Inferior parietal cortex (tissue), 1 donor: ENCODE data around the gene ERG.

Experiments used
- DNase-seq: peaks from one replicate; pipeline ENCODE4 v3.0.0-alpha.2; 2016; ENCODE audit errors: extremely low spot score

The ERG gene

DNA sequence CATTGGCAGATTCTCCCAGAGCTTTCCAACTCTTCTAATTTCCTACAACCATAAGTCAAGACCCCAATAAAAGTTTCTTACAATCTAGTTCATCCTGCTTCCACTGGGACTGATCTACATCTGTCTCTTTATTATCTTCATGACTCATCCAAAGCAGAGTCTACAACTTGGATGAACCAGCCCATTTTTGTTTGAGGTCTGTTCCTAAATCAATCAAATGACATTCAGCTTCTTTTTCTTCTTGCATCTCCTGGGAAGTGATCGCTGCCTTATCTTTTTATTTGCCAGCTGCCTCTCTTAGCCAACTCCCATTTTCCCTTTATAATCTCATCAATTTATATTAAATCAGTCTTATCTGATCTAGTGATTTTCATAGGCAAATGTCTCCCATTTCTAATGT lies 105.6 kb downstream of the ERG start:
- DNase-seq = no peak

DNA sequence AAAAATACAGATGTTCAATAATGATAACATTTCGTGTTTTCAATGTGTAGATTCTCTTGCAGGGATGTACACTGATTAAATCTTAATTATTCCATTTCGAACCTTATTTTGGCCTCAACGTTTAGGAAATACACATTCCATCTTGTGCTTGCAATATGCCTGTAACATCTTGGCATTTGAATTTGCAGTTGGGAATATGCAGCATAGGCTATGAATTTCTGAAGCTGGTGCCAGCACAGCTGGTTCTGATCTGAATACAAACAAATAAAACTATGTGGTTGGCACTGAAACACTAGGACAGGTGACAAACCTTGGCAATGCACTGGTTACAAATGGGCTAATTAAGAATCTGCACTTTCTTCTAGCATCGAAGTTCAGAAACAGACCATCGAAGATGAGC lies 108.4 kb downstream of the ERG start:
- no peak for DNase-seq

DNA sequence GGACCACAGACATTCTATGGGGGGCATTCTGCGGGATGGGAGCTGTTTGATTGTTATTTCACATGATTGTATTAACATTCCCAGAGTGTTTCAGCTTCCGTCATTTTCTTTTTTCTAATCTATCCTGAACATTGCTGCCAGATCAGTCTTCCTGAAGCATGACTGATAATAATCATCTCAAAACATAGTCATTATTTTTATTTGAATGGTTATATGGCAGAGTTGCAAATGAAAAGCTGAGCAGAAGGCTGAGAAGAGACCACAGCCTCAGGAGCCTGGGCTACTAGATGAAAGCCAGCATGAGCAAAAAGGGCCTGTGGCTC lies 109.0 kb downstream of the ERG start:
- no peak for DNase-seq

DNA sequence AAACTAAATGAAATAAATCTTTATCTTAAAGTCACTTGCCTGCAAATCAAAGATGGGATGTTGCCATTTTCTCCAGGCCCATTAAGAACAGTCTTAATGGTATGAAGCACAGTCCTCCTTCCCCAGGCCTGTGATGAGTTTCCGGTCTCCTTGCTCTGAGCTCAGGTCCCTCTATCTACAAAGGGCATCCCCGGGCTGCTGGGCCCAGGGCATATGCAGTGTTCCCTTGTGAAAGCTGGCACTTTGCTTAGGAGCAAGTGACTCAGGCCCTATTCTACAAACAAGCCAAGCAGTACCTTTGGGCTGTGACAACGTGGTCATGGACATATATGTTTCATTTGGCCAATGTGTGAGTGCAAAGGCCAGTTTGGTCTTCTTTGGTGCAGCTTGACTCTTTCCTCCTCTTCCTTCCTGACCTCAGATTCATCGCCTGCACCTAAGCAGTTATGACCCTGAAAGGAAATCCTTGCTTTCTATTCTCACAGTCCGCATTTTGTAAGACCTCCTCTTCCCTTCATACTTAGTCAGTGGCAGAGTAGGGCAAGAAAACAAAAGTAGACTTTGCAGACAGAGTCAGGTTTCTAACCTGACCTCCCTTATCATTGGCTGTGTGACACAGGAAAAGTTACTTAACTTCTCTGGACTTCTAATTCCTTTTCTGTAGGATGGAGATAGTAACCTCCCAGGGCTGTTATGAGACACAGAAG lies 109.5 kb downstream of the ERG start:
- DNase-seq = no peak

DNA sequence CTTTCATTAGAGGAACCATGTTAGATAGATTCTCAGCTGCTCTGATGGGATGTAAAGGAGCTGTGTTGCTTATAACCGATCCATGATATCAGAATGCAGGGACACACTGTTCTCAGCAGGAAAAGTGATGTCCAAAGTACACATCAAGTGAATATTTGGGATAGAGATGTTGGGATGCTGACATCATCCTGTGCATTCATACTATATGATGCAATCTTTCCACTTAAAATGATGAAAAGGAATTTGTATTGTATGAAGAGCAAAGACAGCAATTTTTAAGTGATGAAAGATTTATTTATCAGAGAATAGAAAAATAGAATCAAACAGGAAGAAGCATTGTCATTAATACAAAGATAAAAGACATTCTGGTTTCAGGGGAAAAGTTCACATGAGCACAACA lies 110.1 kb downstream of the ERG start:
- DNase-seq = no peak

DNA sequence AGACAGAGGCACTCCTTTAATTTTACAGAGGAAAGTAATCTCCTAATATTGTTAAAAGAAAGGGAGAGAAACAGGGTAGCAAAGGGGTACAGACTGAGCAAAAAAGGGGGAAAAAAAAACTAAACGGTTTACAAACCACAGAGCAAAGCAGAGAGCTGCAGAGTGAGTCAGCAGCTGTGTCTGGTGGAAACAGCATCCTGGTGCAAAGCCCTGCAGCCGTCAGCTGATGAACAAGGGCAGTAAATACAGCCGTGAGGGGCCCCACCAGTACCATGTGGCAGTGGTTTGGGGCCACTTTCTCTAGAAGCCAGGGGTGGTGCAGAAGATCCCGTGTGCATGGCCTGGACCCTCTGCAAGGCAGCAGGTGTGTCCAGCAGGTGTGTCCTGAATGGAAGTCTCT lies 111.3 kb downstream of the ERG start:
- no peak for DNase-seq

DNA sequence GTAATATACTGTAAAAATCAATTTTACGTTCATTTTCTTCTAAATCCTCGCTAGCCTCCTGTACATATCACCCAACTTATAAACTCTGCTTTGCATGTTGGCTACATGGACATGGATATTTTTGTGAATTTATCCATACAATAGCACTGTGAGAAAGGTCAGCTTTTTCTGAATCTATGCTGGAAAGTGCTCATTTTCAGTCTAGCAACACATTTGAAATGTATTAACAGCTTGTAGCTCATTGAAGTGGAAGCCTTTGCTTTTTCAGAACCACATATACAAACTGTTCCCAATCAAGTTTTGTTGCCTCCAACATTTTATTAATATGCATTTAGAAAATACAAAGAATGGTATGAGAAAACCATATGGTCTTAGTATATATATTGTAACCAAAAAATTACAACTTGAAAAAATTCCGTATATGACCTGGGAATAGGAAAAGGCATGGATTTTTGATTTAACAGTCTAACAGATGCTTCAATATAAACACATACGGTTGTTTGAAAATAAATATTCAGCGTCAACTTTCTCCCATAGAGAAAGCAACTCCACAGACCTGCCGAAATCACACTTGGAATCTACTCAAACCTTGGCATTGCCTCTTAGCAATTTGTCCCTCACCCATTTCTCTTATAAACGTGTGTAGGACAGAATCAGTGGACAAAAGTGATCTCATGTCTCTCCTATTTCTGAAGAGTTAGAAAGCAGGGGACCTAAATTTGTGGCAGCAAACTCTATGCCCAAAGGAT lies 112.7 kb downstream of the ERG start:
- DNase-seq = no peak

DNA sequence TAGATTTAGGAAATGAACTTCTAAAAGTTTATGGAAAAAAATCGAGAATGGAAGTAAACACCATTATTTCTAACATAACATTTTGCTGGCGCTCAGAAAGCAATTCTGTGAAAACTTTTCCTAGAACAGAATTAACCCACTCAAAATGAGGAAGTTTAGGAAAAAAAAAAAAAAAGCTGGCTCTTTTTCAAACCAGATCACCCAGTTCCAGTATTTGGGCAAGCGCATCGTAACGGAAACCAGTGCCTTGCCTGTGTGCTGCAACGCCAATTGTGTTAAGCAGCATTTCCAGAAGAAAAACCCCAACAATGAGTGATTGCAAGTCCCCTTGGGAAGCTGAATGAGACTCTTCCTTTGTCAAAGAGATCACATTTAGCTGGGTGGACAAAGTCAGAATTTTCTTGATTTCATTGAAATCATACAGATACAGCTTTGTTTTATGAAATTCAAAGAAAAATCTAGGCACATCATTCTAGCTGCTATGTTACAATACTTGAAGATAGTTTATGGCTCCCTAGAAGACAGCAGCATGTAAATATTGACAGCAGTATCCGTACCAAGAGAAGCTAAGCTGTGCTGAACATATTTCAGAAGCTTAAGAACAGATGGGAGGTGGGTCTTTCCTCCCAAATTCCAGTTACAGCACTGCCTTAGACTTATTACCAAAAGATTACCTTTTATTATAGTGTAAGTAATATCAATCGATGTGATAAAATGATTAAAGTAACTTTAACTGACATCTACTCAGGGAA lies 113.4 kb downstream of the ERG start:
- DNase-seq = no peak

DNA sequence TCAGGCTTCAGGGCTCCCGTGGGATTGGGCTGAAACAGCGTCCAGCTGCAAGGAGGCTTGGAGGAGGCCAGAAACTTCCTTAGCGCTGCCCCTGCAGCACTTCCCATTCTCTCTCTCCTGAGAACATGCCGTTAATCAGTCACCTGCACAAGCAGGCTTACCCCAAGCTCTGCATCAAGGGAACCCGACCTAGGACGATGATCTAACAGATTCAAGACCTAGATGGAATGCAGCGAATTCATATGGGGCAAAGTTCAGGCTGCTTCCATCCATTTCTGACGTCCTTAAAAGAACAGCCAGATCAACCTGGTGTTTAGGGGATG lies 114.1 kb downstream of the ERG start:
- DNase-seq = no peak

DNA sequence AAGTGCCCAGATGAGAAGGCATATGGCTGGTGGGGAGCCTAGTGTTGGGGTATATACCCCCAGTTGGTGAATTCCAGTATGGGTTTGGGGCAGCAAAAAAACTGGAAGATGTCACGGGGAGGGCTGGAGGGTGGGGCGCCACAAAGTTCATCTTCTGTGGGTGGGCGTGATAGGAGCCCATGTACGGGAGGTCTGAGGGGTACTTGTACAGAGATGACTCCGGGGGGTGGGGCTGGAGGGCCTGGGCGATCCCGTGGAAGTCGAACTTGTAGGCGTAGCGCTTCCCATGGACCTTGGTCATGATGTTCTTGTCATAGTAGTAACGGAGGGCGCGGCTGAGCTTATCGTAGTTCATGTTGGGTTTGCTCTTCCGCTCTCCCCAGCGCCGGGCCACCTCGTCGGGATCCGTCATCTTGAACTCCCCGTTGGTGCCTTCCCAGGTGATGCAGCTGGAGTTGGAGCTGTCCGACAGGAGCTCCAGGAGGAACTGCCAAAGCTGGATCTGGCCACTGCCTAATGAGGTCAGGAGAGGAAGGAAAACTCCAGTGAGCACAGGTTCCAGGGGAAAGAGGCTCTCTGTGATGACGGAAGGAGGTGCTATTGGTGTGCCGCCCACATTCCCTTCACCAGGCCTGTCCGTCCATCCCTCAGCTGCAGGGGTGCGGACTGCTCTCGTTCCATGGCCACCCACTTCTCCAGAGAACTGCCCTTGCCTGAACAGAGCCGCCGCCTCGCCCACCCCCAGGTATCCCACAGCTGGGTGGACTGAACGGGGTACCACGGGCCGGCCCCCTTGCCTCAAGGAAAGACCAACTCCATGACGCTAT lies 114.7 kb downstream of the ERG start:
- DNase-seq = no peak

DNA sequence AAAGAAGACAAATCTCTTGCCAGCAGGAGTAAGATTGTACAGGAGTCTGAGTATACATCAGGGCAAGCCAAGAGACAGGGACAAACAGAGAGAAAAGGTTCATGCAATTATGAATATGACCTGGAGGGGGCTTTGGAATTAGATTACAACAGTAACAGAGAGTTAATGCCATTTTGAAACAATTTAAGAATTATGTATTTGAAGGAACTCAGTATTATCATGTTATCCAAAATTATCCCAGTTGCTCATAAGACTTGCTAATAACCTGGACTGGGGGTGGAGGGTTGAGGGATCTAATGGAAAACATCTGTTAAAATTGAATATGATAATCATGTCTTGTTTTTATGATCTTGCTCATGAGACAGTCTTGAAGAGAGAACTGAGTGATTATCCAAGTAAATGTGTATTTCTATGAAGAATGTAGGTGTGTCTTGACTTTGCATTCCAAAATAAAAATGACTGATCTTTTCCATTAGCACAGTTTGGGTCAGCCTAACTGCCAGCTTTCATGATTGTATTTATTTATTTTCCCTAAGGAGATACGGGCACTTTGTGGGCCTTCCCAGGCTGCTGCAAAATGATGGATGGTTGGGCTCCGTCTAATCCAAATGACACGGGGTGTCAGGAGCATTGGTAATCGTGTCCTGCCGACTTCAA lies 117.7 kb downstream of the ERG start:
- DNase-seq = no peak

DNA sequence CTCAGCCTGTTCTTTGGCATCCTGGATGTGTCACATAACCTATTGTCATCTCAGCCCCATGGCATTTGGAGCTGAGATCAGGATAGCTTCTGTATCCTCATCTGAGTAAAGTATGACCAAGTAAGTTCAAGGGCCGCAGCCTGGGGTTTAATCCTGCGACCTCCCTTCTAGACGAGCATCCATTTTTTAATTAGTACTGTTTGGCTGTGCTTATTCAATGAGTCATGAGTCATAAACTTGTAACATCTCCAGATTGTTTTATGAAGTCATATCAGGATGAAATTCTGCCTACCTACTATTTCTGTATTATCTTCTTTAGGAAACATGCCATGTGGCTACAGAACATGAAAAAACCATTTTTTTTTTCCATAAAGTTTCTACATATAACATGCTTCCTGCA lies 119.1 kb downstream of the ERG start:
- no peak for DNase-seq

DNA sequence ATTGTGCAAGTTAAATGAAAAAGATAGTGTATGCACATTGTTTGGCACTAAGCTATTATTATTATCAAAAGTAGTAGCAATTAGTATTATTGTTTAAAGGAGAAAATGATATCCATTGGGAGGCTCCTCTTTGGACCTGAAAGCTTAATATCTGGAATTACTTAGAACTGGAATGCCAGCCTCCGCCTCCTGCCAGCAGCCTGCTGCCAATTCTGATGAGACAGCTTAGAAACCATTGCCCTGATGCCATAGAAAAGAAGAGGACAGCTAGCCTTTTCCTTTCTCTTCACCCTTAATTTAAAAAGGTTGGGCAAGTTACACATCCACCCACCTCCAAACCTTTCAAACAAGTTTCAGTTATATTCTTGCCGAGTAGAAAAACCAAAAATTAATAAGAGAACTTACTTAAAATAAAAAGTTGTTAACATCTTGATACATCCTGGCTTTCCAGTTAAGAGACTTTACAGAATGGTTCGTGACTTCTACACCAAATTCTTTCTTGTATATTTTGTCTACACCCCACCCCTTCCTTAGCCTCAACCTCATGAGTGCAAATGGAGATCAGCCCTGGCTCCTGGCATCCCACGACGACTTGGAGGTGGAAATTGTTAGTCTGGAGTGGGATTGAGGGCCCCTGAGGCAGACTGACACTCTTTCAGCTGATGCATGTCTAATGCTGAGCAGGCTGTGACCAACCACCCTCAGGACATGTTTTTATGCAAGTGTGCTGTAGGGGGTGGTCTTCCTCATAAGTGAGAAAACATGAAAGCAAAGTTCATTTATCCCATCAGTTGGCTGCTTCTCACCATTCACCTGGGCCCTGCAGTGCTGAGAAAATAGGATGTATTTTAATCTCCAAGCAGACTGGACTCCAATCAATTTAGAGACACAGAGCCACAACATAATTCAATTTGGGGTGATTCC lies 120.8 kb downstream of the ERG start:
- DNase-seq = no peak

DNA sequence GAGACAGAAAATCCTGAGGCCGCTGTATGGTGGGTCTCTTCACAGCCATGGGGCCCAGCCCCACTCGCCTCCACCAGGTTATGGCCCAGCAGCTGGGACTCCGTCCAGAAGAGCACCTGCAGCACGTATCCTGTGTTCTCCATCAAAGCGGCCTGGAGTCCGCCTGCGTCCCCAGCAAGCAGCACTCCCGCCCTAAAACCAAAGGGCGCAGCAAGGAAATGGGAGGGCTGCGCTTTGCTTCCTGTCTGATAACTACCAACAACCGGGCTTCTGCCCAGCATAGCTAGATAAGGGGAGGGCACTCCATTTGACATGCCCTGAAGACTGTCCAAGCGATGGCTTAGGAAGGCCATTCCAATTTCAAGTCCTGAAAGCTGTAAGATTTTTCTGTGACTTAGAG lies 121.6 kb downstream of the ERG start:
- DNase-seq = no peak

DNA sequence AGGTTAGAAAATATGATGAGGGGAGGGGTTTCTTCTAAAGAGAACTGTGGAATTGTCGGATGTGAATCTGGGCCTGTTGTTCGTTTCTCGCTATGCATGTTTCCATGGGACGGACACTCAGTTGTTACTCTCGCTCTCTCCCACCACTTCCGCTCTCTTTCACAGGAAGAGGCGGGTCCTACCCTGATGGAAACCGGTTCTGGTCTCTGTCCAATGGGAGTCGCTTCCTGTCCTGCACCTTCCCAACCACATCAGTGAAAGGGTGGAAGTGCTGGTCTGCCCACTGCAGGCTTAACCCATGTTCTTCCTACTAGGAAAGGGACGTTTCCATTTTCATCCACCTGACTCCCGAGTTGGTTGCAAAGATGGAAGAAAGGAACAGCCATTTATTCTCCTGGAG lies 122.0 kb downstream of the ERG start:
- DNase-seq = no peak

DNA sequence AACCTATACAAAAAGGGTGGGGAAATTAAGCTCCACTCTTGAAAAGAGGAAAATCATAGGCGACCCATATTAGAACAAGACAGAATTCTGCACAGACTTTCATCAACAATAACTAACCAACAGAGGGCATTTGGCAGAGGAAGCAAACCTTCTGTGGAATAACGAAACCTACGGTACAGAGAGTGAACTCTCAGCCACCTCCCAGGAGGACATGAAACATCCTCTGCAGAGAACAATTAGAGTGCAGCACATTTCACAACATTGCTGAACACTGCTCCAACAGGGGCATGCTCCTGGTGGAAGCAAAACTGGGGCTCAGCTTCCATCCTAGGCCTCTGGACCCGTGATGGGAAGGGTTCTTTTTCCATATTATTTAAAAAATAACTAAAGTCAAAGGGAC lies 130.6 kb downstream of the ERG start:
- DNase-seq = no peak

DNA sequence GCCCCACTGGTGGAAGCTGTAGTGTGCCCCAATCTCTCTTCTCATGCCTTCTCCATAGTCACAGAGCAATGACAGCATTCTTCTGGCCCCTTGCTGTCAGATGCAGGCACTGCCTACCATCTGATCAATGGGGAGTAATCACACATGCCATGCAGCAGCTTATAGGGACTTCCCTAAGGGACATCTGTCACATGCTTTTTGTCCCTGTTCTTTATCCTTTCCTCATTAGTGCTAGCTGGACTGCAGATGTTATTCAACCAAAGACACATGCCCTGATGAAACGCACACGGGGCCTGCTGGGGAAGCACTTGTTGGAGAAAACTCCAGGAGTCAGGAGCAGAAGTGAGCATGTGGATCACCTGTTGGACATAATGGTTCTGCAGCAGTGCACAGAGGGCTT lies 132.8 kb downstream of the ERG start:
- no peak for DNase-seq

DNA sequence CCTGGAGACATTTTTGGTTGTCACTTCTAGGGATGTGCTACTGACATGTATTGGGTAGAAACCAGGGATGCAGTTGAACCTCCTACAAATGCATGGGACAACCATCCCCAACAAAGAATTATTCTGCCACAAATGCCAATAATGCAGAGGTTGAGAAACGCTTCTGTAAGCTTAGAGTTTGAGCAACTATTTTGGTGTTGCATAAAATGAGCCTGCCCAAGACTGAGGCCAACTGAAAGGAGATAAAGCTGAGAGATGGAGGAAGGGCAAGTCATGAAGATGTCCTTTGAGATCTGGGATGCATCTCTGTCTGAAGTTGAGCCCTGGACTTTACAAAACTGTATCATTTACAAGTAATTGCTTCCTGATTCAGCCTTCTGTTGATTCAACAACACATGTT lies 134.6 kb downstream of the ERG start:
- DNase-seq = no peak

DNA sequence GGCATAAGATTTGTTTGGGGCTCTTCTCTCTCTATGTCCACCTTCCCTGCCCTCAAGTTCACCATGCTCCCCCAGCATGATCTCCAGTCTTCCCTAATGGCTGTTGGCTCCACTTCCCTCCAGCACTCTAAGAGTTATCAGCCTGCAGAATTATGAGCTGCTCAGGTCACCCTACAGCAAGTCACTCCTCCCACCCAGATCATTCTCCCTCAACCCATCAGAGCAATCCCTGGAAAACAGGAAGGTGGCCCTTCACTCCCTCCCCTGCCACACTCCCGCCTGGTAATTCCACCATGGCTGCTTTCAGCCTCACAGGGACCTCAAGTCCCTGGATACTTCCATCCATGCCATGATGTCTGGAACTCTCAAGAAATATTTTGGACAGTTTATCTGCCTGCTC lies 137.0 kb downstream of the ERG start:
- DNase-seq = no peak

DNA sequence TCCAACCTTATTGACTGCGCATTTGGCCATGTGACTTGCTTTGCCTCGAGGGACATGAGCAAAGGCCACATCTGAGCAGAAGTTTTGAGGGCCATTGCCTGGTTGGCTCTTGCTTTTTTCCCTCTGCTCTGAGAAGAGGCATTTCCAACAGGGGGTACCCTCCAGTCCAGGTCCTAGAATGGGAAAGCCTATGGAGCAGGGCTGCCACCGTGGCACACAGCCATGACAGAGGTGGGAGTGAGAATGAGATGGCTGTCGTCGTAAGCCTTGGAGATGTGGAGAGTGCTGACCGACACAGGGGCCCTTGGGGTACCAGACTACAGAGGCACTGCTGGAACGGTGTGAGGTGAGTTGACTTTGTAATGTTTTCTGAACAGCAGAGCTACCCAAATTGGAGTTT lies 138.4 kb downstream of the ERG start:
- DNase-seq = no peak

DNA sequence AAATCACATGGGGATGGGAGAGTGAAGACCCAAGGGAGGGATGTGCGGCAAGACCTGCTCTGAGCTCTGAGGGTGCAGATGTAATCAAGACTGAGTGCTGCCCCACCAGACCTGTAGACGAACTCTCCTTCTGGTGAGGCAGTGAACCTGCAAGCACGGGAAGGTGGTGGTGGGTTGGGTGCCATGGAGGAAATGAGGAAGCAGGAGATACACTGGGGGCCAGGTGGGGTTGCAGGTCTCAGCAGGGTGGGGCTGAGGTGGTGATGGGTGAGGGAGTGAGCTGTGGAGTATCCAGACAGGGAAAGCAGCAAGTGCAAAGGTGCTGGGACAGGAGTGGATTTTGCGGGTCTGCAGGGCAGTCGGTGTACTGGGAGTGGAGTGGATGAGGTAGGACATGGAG lies 139.2 kb downstream of the ERG start:
- DNase-seq = no peak
